IPS-18c (cell line): ENCODE data around the gene HOXB6.

Experiments
- H3K4me3 ChIP-seq: 2 replicates; pipeline ENCODE4 v1.7.0; 2013; ENCODE audit warnings: low read depth, mild to moderate bottlenecking, low read length, moderate library complexity; ENCODE audit not compliant: insufficient read depth
- H3K9me3 ChIP-seq: one replicate; pipeline ENCODE4 v1.6.1; 2013; ENCODE audit warnings: mild to moderate bottlenecking, low read length, moderate library complexity; ENCODE audit not compliant: control insufficient read depth, insufficient read depth

The HOXB6 gene

GRCh38 chr17:48579760-48580554 lies 24.8 kb downstream of the HOXB6 start:
- no peaks in the 10 kb centered on the region for H3K9me3 ChIP-seq
- H3K4me3 ChIP-seq: no peak overlapping the region

- Histone ChIP-seq H3K4me3 (no peak overlapping the region), H3K9me3 (no peaks in the 10 kb centered on the region)
These were observed 25.4 kb downstream of the HOXB6 start for GRCh38 chr17:48579471-48579759.

DNA sequence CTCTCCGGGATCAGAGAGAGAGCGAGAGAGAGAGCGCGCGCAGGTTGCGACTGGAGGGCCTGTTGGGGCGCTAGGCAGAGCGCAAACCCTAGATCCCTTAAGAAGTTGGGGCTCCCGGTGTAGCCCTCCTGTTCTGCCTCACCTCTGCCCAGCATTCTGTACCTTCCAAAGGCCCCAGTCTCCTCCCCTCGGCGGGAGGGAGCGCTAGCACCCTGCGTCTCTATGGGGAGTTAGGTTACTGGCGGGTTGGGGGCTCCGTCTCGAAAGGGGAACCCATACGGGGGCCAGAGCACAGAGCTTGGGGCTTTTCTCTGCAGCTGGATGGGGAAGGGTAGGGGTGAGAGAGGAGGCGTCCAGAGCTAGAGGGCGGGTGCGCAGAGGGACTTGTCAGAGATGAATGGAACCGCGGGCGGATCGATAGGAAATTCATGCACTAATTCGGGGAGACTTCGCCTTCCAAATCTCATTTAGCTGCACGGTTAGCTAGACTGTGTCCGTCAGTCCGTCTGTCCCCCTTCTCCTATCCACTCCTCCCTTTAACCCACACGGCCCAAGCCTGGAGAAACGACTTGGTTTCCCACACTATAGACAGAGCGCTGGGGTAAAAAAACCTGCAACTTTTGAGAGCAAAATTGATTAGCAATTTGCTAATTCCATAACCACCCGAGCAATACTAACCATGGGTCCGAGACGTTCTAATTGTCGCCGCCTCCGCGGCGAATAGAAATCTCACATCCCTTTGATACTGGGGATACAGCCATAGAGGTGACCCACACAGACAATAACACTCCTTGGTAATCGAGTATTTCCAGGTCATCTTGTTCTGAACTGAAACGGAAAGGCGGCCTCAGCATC lies 25.9 kb downstream of the HOXB6 start:
- Histone ChIP-seq H3K9me3 (no peaks in the 10 kb centered on the region), H3K4me3 (no peak overlapping the region; the same call in 1 of the 2 replicates)

DNA sequence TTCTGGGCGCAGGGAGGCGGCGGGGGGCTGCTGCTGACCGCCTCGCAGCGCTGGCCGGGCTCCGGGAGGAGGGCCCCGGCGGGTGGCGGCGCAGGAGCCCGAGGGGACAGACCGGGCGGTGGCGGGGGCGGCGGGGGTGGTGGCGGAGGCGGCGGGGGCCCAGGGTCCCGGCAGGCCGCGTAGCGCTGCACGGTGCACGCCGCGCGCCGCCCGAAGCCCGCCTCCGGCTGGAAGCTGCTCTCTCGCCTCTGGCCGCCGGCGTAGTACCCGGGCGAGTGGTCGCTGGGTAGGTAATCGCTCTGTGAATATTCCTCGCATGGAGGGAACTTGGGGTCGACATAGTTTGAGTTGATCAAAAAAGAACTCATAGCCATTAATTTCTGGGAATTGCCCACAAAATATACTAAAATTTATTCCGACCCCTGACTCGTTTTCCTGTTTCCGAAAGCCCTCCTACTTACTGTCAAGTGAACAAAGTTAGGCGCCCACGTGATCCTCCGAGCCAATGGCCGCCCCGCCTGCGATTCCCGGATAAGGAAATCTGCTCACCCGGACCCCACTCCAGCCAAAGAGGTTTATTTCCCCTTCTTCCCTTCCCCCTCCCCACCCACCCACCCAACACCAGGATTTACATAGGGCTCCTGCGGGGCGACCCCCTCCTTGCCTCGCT lies 26.7 kb downstream of the HOXB6 start, which contains the start of gene HOXB4:
TSS of gene HOXB4 (minus strand) at position 405 of the 670 bp plus-strand sequence. CDS start at position 374, 31 bp downstream.
- Histone ChIP-seq H3K4me3 (no peak within 1 kb of the TSS; the same call in 1 of the 2 replicates), H3K9me3 (no peaks in the 10 kb centered on the region)

GRCh38 chr17:48577330-48577945 lies 27.3 kb downstream of the HOXB6 start:
- Histone ChIP-seq H3K4me3 (no peak overlapping the region), H3K9me3 (no peaks in the 10 kb centered on the region)

GRCh38 chr17:48576479-48577309 lies 28.1 kb downstream of the HOXB6 start:
- no peak overlapping the region for H3K4me3 ChIP-seq
- no peaks in the 10 kb centered on the region for H3K9me3 ChIP-seq

GRCh38 chr17:48575673-48576478 lies 28.9 kb downstream of the HOXB6 start:
- H3K9me3 ChIP-seq: no peaks in the 10 kb centered on the region
- H3K4me3 ChIP-seq: no peak overlapping the region

GRCh38 chr17:48575066-48575582 lies 29.7 kb downstream of the HOXB6 start:
- Histone ChIP-seq H3K9me3 (no peaks in the 10 kb centered on the region), H3K4me3 (no peak overlapping the region)

DNA sequence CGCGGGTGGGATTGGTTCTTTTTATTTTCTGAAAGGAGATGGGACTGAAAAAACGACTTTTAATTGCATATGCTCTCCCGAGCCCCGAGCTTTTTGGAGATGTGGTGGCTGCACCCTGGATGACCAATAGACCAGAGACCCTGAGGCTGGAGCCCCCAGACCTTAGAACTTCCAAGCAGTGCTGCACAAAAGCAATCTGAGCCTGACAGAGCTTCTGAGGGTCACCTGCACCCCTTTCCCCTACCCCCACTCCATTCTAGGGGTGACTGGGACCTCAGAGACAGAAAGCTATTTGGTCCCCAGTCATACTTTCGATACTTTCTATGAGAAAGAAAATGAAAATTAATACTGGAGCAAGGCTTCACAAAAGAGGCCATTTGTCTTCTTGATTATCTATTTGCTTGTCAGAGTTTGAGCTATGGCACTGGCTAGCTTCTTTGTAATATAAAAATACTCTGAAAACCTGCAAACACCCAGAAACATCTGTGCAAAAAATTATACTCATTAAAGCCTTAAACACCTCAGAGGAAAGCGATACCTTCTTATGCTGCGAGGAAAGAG lies 30.2 kb downstream of the HOXB6 start:
- H3K9me3 ChIP-seq: no peaks in the 10 kb centered on the region
- no peak overlapping the region for H3K4me3 ChIP-seq

- Histone ChIP-seq H3K9me3 (no peaks in the 10 kb centered on the region), H3K4me3 (no peak overlapping the region)
These were observed 32.9 kb downstream of the HOXB6 start for GRCh38 chr17:48571826-48572417.

GRCh38 chr17:48571024-48571818 lies 33.6 kb downstream of the HOXB6 start:
- no peaks in the 10 kb centered on the region for H3K9me3 ChIP-seq
- H3K4me3 ChIP-seq: no peak overlapping the region

DNA sequence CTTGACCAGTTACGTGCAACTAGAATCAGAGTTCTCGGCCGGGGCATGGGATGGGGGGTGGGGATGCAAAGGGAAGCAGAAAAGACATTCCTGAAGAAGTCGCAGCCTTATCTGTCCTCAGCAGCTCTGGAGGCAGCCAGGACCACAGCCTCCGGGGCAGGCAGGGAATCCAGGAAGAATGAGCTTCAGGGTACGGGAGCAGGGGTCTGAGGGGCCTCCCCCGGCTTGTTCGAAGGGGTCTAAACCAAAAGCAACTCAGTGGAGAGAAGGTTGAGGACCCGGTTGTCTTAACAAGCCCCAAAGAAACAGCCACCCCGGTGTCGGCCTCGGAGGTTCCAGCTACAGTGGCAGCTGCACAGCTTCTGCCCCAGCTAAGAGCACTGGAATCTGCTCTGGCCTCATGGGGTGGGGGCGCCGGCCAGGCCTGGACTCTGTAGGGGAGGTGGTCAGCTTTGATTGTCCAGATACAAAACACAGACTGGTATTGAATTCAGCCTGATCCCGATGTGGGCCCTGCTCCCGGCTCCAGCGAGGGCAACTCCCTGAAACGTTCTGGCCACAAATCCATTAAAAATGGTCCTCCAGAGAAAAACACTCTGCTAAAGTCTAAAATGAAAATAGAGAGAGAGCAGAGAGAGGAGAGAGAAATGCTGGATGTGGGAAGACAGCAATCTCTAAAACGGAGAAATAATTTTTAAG lies 34.3 kb downstream of the HOXB6 start:
- H3K9me3 ChIP-seq: no peaks in the 10 kb centered on the region
- no peak overlapping the region for H3K4me3 ChIP-seq

- no peaks in the 10 kb centered on the region for H3K9me3 ChIP-seq
- no peak overlapping the region for H3K4me3 ChIP-seq
These were observed 35.0 kb downstream of the HOXB6 start for GRCh38 chr17:48569674-48570324.

GRCh38 chr17:48569240-48569582 lies 35.6 kb downstream of the HOXB6 start:
- no peak overlapping the region for H3K4me3 ChIP-seq
- H3K9me3 ChIP-seq: no peaks in the 10 kb centered on the region
